HepG2 (cell line): ENCODE results near the gene DNAJB11. TPM values are rescaled to one million over a fixed set of nuclear protein-coding genes. Genes with fewer than 3 reads are reported as not detected.

ENCODE experiments used
- AGO2 ChIP-seq: fragments of 200-400 bp; formaldehyde crosslinking; optimal IDR thresholded peaks from 2 replicates; pipeline ENCODE3; 2017; ENCODE audit warnings: mild to moderate bottlenecking, low read depth, low read length, moderate library complexity
- ATF2 ChIP-seq: sonication (generic); formaldehyde crosslinking; IDR thresholded peaks from 2 replicates; pipeline ENCODE4 v1.4.0; 2020; ENCODE audit warnings: missing genetic modification reagents
- EP300 ChIP-seq, 3 experiments: sonication (generic) in 1 of 3; formaldehyde crosslinking in 1 of 3; IDR thresholded peaks; 2 replicates each; pipeline versions ENCODE4 v1.5.1 to v1.6.1; 2011 to 2020; ENCODE audit warnings: low read depth in 2 of 3, low read length in 2 of 3, borderline replicate concordance in 1 of 3, improper control_type of control experiment in 1 of 3, mild to moderate bottlenecking in 1 of 3, missing genetic modification reagents in 1 of 3, moderate library complexity in 1 of 3
- GZF1 ChIP-seq: sonication (generic); formaldehyde crosslinking; IDR thresholded peaks from 2 replicates; pipeline ENCODE4 v1.5.1; 2020; ENCODE audit warnings: mild to moderate bottlenecking, missing genetic modification reagents
- HMG20B ChIP-seq: conservative IDR thresholded peaks from 2 replicates; pipeline ENCODE4 v1.6.1; 2016; ENCODE audit warnings: missing genetic modification reagents, missing compliant biosample characterization
- HNRNPL ChIP-seq: fragments of 200-400 bp; formaldehyde crosslinking; IDR thresholded peaks from 2 replicates; pipeline ENCODE4 v1.6.1; 2017; ENCODE audit warnings: mild to moderate bottlenecking, low read depth, low read length
- NFATC3 ChIP-seq: sonication (generic); formaldehyde crosslinking; IDR thresholded peaks from 2 replicates; pipeline ENCODE4 v1.5.1; 2020; ENCODE audit warnings: mild to moderate bottlenecking, missing genetic modification reagents
- NFKB2 ChIP-seq: sonication (generic); formaldehyde crosslinking; IDR thresholded peaks from 2 replicates; pipeline ENCODE4 v1.4.0; 2020; ENCODE audit warnings: missing genetic modification reagents, borderline replicate concordance
- PBX3 ChIP-seq: sonication (generic); formaldehyde crosslinking; IDR thresholded peaks from 2 replicates; pipeline ENCODE4 v1.8.1; 2023; ENCODE audit warnings: missing genetic modification reagents, inconsistent platforms, borderline replicate concordance
- PHF20 ChIP-seq: sonication (generic); formaldehyde crosslinking; IDR thresholded peaks from 2 replicates; pipeline ENCODE4 v1.5.0; 2020; ENCODE audit warnings: mild to moderate bottlenecking, missing genetic modification reagents
- REST ChIP-seq, 2 experiments: IDR thresholded peaks; 2 replicates each; pipeline ENCODE4 v1.6.1; 2011 to 2012; ENCODE audit warnings: low read length in 2 of 2, borderline replicate concordance in 1 of 2, low read depth in 1 of 2, mild to moderate bottlenecking in 1 of 2, moderate library complexity in 1 of 2
- SALL1 ChIP-seq: sonication (generic); formaldehyde crosslinking; IDR thresholded peaks from 2 replicates; pipeline ENCODE4 v1.8.0; 2022; ENCODE audit warnings: mild to moderate bottlenecking, missing genetic modification reagents
- SAP130 ChIP-seq: IDR thresholded peaks from 2 replicates; pipeline ENCODE4 v1.6.1; 2016; ENCODE audit warnings: low read depth
- SMAD9 ChIP-seq: sonication (generic); formaldehyde crosslinking; IDR thresholded peaks from 2 replicates; pipeline ENCODE4 v1.5.1; 2020; ENCODE audit warnings: mild to moderate bottlenecking, missing genetic modification reagents
- ZNF382 ChIP-seq: sonication (generic); formaldehyde crosslinking; IDR thresholded peaks from 2 replicates; pipeline ENCODE4 v1.5.0; 2020; ENCODE audit warnings: missing genetic modification reagents, mild to moderate bottlenecking, borderline replicate concordance
- ZNF574 ChIP-seq: sonication (generic); formaldehyde crosslinking; IDR thresholded peaks from 2 replicates; pipeline ENCODE4 v1.4.0; 2020; ENCODE audit warnings: missing genetic modification reagents
- ZNF770 ChIP-seq: sonication (generic); formaldehyde crosslinking; IDR thresholded peaks from 2 replicates; pipeline ENCODE4 v1.5.0; 2020; ENCODE audit warnings: mild to moderate bottlenecking, missing genetic modification reagents
- polyA plus RNA-seq, 8 experiments: library from polyadenylated mRNA; depleted of rRNA in 3 of 8; stranded (reverse) in 7 of 8; unstranded in 1 of 8; fragments of >200 nt; fragmentation: Illumina TruSeq in 4 of 8; extraction: Trizol in 4 of 8; gene quantifications; 2 replicates each; pipeline versions ENCODE4 v1.2.1 to v1.2.3, GENCODE V29; 2011 to 2016; ENCODE audit warnings: low read depth in 4 of 8, missing spikeins in 1 of 8, mixed read lengths in 1 of 8; ENCODE audit not compliant: insufficient read depth in 1 of 8
- total RNA-seq, 5 experiments: library from RNA; depleted of rRNA; stranded (reverse); fragments of >200 nt; fragmentation: Illumina TruSeq; extraction: Trizol; gene quantifications; 2 replicates each; pipeline ENCODE4 v1.2.3, GENCODE V29; 2016; ENCODE audit warnings: low read depth in 1 of 5

Gene DNAJB11
- total and polyA plus RNA-seq, 2 of the 13 experiments (the other 11 are each of a cell fraction or from before 2014, with no cell fraction given): 41.0 to 132 TPM

- TF ChIP-seq ZNF574 (CRISPR knock-in tag): no peak
- TF ChIP-seq HNRNPL: no peak
- TF ChIP-seq PBX3 (CRISPR knock-in tag): no peak
- peak; percentile 40; the same call in 1 of the 2 replicates for TF ChIP-seq SALL1
- TF ChIP-seq EP300 (IDR thresholded peaks at IDR 0.05; ENCODE audit: low read depth in 2 of 2, low read length in 2 of 2): peak in 1 of 2 experiments; percentile 31; a peak in 1 of 4 replicates
- no peak; the same call in 1 of the 2 replicates for TF ChIP-seq EP300 (CRISPR knock-in tag; IDR thresholded peaks at IDR 0.05; ENCODE audit: borderline replicate concordance)
- no peak for TF ChIP-seq ATF2 (CRISPR knock-in tag)
- peak; percentile 49 for TF ChIP-seq SAP130
- no peak for TF ChIP-seq REST (IDR thresholded peaks at IDR 0.05; ENCODE audit: borderline replicate concordance in 1 of 2, low read depth in 1 of 2, low read length in 2 of 2)
- TF ChIP-seq ZNF770 (CRISPR knock-in tag): peak; percentile 86
- TF ChIP-seq AGO2: no peak
- TF ChIP-seq PHF20 (CRISPR knock-in tag): no peak
- no peak for TF ChIP-seq SMAD9 (CRISPR knock-in tag)
- no peak for TF ChIP-seq GZF1 (CRISPR knock-in tag)
- no peak for TF ChIP-seq HMG20B (CRISPR knock-in tag)
- no peak for TF ChIP-seq NFATC3 (CRISPR knock-in tag)
- no peak for TF ChIP-seq ZNF382 (CRISPR knock-in tag)
- no peak for TF ChIP-seq NFKB2
These were observed 19.5 kb downstream of the DNAJB11 start (continued) for GRCh38 chr3:186589856-186590579.
